AML-193 (cell line): ENCODE data around the gene DPYD.

ENCODE experiments used
- DNase-seq, 2 experiments: peaks; one replicate each; lab custom pipeline; 2025; lab: John Stamatoyannopoulos, UW

Gene DPYD

DNA sequence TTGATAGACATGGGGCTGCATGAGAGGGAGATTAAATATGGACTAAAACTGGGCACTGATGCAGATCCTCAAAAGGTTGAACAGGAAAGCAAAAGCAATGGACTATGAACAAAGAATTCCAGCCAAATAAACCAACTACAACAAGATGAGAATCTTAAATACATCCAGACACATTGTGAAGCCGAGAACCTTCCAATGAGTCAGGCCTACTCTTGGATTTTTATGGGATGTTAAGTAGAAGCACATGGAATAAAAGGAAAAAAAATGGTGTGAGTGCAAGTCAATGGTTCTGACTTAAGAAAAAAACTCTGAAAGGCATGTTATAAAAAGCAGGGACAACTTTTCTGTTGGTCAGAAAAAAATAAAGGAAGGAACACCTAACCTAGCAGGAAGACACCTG is 227.2 kb downstream of the DPYD start:
- DNase-seq: no peak

DNA sequence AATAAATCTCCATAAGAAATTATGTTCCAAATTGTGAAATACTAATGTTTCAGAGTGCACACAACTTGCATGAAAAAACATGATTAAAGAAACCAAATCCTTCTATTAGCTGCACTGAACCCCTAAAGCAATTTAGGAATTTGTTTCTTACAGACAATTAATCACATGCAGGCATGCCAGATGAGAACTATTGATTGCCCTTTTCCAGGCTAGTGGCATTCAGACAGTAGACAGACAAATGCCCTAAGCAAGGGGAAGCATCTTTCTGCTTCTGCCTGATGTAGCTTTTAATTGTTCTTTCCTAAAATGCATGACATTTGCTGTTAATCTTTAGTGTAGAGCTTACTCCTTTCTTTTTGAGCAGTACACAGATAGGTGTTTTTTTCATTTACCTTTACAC is 229.5 kb downstream of the DPYD start:
- no peak for DNase-seq

- DNase-seq: no peak
These were observed 235.5 kb downstream of the DPYD start for GRCh38 chr1:97685360-97685759.

DNA sequence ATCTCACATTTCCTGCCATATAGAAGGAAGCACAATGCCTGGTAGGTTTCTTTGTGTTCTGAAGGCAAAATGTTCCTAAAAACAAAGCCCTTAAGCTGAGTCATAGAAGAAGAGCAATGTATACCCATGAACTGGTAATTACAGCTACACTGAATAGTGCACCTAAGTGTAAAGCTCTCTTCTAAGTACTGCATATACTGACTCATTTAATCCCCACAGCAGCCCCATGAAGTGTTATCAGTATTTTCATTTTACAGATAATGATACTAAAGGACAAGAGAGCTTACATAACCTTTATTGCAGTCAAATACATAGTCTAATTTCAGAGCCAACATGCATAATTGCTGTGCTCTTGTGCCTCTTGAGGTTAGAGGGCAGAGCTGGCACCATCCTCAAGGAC is 239.9 kb downstream of the DPYD start:
- DNase-seq: no peak

DNA sequence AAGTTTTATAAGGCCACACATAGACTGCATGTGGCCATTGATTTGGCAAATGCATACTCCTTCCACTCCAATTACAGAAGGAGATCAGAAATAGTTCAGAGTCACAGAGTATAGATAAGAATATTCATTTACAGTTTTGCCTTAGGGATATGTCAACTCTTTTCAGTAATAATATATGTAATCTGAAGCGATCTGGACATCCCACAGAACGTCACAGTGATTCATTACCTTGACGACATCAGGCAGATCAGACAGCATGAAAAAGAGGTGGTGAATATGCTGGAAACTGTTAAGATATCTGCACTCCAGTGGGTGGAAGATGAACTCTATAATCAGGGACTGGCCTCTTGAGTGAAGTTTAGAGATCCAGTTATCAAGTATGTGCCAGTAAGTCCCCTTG is 240.4 kb downstream of the DPYD start:
- DNase-seq: no peak

DNA sequence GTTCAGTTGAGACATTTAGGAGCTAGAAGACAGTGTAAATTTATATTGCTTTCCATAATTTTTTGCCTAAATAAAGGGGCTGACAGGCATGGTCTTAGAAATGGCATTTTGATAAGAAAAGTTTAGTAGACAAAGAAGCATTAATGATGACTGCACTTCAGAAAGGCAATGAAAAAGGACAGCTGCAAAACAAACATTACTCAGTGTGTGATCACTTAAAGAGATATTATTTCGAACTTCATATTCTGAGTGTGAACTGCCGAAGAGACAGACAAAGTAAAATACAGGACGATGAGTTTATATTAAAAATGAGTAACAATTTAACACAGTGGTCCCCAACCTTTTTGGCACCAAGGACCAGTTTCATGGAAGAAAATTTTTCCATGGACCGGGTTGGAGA is 243.1 kb downstream of the DPYD start:
- no peak for DNase-seq

DNA sequence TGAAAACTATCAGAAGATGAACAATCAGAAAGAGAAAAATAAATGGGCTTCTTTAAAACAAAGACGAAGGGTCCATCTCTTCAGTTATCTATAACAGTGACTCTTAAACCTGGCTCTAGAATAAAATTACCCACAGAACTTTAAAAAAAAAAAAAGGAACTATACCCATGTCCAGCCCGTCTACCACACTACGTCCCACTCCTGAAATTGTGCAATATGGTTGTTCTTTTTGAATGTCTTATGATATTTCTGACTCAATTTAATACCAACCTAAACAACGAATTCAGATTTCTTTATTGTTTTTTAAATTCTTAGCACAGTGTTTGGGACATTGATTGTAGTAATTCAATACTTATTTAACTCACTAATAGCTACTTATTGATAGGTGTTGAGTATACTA is 246.3 kb downstream of the DPYD start:
- DNase-seq: peak; percentile 6 to 8

- no peak for DNase-seq
These were observed 251.9 kb downstream of the DPYD start for GRCh38 chr1:97668945-97669344.

- no peak for DNase-seq
These were observed 260.3 kb downstream of the DPYD start for GRCh38 chr1:97660431-97661105.

DNA sequence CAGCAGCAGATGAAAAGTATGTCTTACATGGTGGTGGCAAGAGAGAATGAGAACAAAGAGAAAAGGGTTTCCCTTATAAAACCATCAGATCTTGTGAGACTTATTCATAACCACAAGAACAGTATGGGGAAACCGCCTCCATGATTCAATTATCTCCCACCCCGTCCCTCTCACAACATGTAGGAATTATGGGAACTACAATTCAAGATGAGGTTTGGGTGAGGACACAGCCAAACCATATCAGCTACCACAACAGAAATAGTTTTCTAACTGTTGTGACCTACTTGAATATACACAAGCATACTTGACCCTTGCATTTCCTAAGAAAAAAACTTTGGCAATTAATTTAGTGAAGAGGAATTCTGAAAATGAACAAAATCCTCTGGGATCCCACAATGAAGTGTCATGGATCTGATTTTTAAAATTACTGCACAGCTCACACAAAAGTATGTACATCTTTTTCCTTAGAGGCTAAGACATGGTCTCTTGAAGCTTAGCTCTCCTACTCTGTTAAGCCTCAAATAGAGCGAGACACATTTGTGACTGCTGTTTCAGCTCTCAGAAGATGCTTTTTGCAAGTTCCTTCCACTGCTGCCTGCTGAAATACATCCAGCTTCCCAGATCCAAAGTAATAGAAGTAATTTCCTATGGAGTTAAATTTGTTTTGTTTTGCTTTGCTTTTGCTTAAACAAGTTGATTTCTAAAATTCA is 265.8 kb downstream of the DPYD start:
- DNase-seq: no peak

GRCh38 chr1:97651250-97651649 is 269.6 kb downstream of the DPYD start:
- no peak for DNase-seq

GRCh38 chr1:97649591-97649990 is 271.2 kb downstream of the DPYD start:
- no peak for DNase-seq

GRCh38 chr1:97647776-97648175 is 273.1 kb downstream of the DPYD start:
- DNase-seq: no peak

- no peak for DNase-seq
These were observed 274.8 kb downstream of the DPYD start for GRCh38 chr1:97646071-97646470.

DNA sequence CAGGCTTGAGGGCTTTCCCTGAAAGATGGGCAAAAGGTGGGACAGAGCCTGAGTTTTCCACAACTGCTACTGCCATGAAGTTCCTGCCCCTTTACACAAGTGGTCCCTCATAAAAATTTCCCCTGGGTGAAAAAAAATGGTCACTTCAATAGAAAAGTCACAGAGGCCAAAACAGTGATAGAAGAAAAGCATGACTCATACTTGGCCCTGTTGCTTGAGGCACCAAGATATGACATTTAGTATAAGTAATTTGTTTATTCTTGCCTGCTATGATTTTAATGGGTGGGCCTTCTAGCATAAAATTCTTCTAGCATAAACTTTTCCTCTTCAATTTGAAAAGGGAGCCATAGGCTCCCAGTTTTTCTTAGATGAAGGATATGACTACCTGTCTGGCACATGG is 280.2 kb downstream of the DPYD start:
- no peak for DNase-seq

DNA sequence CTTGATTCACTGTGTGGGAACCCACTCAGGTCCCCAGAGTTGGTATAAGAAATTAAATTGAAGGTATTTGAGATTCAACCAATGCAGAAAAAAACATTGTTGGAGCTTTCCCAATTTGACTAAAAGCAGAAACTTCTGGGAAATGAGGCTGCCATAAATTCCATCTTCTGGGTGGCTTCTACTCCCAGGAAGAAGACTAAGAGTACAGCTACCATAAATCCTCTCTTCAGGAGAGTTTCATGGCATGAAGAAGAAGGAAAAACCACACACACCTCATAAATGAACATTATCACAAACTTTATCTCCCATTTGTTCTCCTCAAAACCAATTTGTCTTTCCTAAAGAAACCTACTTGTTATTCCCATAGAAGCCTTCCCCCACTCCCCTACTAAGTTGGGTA is 283.9 kb downstream of the DPYD start:
- no peak for DNase-seq

DNA sequence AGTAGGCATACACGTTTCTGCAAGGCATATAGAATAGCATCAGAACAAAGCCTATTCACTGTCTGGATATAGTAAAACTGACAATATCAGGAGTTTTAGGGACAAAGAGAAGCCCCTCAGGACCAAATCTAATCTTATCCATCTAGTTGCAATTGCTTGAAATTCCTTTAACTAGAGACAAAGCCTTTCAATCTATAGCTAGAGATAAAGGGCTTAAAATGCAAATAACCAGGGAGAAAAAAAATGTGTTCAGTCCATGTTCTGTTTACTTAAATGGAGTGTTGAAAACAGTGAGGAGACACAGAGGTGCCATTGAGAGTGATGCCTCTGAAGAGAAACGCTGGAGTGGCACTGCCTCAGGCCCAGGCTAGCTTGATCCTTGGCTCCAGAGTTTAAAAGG is 286.1 kb downstream of the DPYD start:
- no peak for DNase-seq

- DNase-seq: no peak
These were observed 288.1 kb downstream of the DPYD start for GRCh38 chr1:97632776-97633175.

- DNase-seq: no peak
These were observed 288.8 kb downstream of the DPYD start for GRCh38 chr1:97632075-97632474.

- DNase-seq: no peak
These were observed 289.9 kb downstream of the DPYD start for GRCh38 chr1:97630948-97631347.

GRCh38 chr1:97630281-97630680 is 290.6 kb downstream of the DPYD start:
- DNase-seq: no peak

DNA sequence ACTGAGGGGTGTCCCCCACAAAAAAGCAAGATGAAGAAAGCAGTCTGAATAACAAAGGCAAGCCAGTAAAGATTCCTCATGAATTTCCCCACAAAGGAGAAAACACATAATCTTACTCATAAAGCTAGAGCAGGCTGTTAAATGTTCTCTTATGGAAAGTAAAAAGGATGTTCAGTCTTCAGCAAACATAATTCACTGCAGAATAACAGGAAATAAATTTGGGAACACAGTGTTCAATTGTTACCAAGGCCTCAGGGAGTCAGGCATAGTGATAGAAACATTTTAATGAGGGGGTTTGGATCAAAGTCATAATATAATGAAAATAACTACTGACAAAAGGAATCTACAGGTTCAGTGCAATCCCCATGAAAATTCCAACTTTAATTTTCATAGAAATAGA is 297.6 kb downstream of the DPYD start:
- no peak for DNase-seq

DNA sequence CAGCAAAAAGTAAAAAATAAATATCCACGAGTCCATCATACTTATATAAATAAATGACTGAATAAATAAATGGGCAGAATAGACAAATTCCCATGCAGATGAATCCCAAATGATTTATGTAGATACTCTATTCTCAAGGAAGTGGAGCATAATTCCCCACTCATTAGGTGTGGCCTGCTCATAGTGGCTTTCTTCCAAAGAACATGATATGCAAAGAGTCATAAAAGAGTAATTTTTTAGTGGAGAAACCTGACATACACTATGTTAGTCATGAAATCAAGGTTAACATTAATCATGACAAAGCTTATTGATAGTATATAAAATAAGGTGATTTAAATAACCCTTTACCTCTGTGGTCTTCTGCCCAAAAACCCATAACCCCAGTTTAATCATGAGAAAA is 298.9 kb downstream of the DPYD start:
- DNase-seq: no peak

DNA sequence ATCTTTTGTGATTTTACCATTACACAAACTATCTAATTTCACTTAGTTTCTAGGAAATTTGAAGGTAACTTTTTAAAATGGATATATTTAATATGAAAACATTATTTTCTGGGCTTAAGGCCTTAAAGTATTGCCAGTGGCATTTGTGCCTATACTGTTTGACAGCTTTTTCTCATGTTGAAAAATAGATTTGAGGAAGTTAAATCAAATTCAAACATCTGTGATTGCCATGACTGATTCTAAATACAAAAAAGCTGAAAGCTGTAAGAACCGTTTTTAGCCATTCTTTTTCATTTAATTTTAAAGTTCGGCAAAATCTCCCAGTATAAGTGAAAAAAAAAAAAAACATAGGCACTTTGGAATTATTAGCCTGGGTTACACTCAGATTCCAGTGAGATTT is 301.1 kb downstream of the DPYD start:
- DNase-seq: no peak
